Activated CD8-positive, alpha-beta memory T cell treated with anti-CD3 and anti-CD28 coated beads, Interleukin-2, amount 50 U/mL, for 24 hours (primary cell): Measurements from ENCODE around the gene UMODL1.
"Not testable (repeated sequence)": the region's sequence is repeated elsewhere in the genome, so short reads cannot be mapped to it uniquely, and the experiment has no call there.

Experiments used
- DNase-seq: peaks from one replicate; pipeline ENCODE4 v3.0.0-alpha.2; 2020; ENCODE audit errors: extremely low read depth

UMODL1 gene

DNA sequence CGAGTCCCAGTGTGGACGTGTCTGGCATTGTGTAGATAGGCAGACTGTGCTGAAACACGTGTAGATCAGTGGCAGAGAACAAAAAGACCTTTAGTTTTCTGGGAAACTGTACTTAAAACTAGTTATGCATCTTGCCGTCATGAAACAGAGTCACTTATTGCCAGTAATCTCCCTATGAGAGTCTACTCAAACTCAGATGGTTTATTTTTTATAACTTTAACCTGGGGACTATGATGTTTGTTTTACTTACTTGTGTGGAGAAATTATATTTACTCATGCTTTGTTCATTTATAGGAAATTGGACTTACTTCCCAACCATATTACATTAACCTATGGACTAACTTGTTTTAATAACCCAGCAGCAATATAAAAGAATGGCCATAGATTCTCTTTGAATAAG is 93.7 kb downstream of the UMODL1 start:
- DNase-seq = no peak

DNA sequence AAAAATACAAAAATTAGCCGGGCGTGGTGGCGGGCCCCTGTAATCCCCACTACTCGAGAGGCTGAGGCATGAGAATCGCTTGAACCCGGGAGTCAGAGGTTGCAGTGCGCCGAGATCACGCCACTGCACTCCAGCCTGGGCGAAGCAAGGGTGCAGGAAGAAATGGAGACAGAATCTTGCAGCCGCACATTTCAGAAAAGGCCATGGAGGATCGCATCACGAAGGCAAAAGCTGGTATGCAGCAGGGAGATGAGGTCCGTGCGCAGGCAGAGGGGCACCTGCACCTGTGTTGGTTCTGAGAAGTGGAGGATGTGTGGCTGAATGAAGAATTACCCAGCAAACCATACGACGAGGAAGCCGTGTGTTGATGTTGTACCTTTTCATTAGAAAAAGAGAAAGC is 94.8 kb downstream of the UMODL1 start:
- no peak for DNase-seq

DNA sequence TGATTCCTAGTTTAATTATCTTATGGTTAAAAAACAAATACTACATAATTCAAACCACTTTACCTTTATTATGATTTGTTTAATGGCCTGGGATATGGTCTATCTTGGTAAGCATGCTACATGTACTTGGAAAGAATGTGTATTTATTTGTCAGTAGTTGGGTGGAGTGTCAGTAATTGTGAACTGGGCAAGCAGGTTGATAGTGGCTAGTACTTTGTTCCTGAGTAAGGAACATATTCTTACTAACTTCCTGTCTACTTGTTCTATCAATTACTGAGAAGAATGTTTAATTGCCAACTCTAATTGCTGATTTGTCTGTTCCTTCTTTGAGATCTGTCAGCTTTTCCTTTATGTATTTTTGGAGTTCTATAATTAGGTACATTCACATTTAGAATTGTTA is 98.6 kb downstream of the UMODL1 start:
- no peak for DNase-seq

- no peak for DNase-seq
Measured at GRCh38 chr21:42171091-42172053, 100.3 kb downstream of the UMODL1 start.

DNA sequence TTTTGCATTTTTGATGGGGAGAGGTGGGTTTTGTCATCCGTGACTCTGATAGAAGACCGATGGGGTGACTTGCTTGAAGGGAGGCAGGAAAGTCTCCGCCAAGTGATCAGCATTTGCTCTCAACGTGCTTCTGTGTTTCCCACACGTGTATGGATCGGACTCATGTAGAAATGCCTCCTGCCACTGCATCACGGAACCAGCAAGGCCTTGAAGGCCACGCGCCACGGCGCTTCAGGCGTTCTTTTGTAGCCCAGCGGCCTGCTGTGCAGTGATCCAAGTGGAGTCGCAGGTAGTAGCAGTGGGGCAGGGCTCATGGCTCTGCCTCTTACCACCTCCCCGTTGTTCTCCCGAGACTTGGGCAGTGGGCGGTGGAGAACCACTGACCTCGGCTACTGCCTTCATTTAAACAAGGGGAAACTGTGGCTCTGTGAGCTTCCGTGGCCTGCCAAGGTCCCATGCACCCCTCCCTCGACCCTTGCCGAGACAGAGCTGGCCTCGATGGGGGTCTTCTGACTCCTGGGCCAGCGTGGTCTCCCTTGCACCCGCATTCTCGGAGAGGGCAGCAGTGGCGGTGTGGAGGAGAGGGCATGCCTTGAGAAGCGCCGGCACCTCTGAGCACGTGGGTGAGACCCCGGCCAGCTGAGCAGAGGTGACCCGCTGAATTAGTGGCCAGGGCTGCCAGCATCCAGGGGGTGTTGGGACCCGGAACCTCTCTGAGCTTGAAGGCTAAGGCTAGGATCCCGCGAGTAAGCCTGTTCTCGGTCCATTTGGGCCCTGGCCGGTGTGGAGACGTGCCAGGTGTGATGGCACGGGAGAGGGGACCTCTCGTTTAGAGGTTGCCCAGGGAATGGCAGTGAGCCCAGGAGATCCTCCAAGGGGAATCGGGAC is 101.7 kb downstream of the UMODL1 start:
- DNase-seq = no peak

GRCh38 chr21:42174173-42174572 is 103.1 kb downstream of the UMODL1 start:
- no peak for DNase-seq

DNA sequence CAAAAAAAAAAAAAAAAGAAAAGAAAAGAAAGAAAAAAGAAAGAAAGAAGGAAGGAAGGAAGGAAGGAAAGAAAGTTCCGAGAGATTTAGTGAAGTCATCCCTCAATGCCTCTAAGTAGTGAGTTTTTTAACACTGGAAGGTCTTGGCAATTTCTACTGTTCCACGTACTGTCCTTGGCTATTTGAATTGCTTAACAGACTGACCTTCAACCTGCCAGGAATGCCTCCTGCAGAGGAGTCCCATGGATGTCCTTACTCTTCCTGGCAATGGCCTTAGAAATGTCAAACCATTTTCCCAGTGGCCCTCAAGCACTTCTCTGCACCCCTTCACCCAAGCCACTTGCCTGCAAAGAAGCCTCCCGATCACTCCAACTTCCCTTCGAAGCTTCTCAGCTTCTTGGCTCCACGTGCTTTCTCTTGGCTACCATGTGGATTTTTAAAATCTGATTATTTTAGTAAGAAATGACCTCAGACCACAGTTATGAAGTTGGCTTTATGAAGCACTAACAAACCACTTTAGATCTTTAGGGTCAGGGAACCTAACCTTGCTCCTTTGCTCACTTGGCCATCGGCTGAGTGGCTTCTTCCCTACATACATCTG is 104.1 kb downstream of the UMODL1 start:
- no peak for DNase-seq

GRCh38 chr21:42176859-42177258 is 105.7 kb downstream of the UMODL1 start:
- no peak for DNase-seq

GRCh38 chr21:42179316-42179715 is 108.2 kb downstream of the UMODL1 start:
- DNase-seq = no peak

DNA sequence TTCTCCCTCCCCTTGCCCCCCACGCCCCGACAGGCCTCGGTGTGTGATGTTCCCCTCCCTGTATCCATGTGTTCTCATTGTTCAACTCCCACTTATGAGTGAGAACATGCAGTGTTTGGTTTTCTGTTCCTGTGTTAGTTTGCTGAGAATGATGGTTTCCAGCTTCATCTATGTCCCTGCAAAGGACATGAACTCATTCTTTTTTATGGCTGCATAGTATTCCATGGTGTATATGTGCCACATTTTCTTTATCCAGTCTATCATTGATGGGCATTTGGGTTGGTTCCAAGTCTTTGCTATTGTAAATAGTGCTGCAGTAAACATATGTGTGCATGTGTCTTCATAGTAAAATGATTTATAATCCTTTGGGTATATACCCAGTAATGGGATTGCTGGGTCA is 108.9 kb downstream of the UMODL1 start:
- DNase-seq = not testable (repeated sequence)

DNA sequence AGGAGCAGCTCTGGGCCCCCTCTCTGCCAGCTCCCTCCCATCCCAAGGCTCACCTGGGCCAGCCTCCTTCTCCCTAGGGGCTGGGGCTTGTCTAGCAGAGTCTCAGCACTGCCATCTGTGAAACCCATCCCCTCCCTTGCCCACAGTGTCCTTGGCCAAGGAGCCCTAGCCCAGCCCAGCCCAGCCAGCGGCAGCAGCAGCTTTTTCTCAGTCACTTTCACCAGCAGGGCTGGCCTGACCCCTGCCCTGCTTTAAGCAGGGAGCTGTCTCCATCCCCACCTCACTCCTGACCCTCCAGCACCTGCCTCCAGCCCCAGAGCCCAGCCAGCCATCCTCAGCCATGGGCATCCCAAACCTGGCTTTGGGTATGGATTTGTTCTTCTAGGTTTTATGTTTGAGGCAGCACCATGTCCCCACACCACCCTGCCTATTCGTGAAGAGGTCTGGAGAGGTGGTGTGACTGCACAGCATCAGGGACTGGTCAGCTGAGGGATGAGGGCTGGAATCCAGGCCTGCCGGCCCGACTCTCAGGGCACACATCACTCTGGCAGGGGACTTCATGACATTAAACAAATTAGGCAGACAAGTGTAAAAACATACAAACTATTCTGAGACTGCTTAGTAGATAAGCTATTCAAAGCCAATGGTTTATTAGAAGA is 111.7 kb downstream of the UMODL1 start:
- no peak for DNase-seq

- DNase-seq = no peak
Measured at GRCh38 chr21:42183374-42184266, 112.5 kb downstream of the UMODL1 start.

DNA sequence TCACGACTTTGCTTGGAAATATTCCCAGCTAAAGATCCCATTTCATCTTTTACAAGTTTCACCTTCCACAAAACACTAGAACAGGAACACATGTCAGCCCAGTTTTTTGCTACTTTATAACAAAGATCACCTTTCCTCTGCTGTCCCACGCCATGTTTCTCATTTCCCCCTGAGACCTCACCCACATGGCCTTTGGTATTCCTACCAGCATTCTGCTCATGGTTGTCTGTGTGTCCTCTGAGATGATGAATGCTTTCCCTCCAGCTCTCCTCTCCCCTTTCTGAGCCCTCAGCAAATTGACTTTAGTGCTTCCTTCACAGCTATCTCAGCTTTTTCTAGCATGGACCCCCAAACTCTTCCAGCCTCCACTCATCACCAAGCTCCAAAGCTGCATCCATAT is 115.5 kb downstream of the UMODL1 start:
- DNase-seq = no peak

DNA sequence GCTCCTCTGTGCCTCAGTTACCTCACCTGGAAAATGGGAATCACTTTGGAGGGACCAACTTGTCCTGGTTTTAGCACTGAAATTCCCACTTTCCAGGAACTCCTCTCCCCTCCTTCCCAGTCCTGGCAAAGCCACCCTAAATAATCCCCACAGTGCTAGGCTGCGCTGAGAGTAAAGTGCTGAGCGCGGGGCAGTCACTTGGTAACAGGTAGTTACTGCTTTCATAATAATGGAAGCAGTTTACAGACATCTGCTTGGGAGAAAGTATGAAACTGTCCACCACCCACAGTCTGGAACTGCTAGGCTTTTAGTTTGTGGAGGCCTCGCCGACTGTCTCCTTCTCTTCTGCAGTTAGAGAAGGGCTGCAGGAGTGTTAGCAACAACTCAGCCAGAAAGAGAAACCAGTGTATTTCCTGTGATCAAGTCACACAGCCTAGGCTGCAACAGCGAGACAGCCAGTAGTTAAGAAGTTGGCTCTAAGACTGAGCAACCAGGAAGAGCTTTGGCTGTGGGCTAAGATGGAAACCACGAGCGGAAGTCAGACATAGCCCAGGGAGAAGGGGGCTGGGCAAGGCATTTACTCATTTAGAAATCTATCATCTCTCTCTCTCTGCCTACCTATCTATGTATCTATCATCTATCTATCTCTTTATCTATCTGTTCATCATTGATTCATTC is 117.0 kb downstream of the UMODL1 start:
- DNase-seq = peak; percentile 59

DNA sequence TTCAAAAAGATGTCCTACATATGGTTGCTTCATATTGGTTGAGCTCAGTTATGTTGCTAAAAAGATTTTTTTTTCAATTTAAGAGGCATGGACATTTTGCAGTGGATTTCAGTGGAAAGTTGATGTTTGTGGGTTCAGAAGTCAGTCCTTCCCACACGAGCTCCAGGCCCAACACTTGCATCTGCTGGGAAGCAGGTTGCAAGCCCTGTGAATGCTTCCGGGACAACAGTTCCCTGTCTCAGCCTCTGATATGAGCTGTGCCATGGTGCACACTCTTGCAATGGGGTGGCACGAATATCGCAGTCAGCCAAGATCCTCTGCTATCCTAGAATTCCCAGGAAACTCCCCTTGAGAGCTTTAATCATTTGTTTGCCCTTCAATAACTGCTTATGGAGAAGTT is 117.5 kb downstream of the UMODL1 start:
- no peak for DNase-seq

DNA sequence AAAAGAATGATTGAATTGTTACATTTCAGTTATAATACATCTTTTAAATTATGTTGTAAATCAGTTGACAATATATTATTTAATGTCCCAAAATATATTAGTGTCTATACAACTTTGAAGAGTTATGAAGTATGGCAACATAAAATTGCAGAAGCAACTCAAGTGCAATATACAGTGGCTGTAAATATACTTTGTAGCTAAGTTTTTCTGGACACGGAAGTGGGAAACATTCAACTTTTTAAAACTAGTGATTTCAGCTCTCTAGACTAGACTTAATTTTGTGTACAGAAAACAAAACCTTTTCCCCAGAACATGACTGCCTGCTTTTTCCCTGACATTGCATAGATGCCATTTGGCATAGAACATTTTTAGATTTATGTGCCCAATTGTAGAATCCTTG is 118.3 kb downstream of the UMODL1 start:
- no peak for DNase-seq

DNA sequence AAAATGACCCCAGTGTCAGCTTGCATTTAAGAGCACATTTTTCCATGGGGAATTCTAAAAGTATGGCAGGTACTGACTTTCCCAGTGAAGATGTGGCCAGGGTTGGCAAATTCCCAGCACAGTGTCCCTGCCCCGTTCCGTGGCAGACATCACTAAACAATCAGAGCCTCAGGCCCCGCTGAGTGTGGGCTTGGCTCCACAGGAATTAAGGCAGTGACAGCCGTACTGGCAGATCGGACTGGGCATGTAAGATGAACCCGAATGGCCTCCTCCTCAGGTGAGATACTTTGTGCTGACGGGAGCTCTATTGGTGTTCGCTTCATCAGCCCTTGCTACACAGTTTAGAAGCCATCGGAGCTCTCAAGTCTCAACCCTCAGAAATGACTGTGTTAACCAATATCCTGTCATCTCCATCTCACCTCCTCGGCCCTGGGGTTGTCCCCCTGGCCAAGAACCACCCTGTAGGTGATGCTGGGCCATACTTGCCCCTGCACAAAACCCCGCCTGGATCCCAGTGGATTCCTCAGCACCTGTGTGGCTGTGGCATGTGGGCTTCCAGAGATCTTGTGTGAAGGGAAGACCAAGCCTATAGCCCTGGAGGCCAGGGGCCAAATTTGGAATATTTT is 118.9 kb downstream of the UMODL1 start:
- DNase-seq = no peak

- DNase-seq = no peak
Measured at GRCh38 chr21:42190486-42190863, 119.4 kb downstream of the UMODL1 start.

DNA sequence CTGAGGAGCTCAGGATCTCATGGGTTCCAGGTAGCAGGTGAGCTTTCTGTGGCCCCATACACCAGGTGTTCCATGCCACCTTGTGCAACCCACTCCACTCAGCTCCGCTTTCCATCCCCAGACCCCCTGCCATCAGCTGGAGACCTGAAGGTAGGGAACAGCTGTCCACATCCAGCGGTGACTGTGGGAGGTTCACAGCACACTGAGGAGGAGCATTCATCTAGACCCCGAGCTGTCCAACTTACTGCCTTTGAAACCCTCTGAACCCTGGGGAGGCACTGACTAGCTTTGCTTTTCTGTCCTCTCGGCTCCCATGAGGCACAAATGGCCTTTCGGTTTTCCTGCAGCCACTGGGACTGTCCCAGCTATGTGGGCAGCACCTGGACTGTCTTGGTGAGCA is 119.9 kb downstream of the UMODL1 start:
- no peak for DNase-seq
